HG02642 (cell line): ENCODE data around the gene MICOS13.

Experiments used
- ATAC-seq: cut with Tn5 transposase; IDR thresholded peaks from one replicate; pipeline ENCODE4 v1.9.1; 2021; ENCODE audit warnings: mild to moderate bottlenecking; ENCODE audit not compliant: unreplicated experiment, poor library complexity

MICOS13 gene

DNA sequence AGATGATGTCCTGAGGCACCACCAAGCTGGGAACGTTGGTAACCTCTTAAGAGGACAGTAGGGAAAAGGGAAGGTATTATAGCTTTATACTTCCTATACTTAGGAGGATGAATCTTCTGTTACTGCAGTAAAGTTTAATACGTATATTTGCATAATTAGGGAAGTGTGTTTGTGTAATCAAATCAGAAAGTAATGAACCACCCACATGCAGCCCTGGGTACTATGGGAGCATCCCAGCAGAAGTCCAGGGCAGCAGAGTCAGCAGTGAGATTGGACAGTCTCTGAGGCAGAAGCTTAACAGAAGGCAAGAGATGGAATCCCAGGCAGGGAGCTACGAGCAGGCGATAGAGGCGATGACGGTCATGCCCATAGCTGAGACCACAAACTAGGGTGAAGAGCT, 44.9 kb downstream of the MICOS13 start:
- ATAC-seq = no peak

DNA sequence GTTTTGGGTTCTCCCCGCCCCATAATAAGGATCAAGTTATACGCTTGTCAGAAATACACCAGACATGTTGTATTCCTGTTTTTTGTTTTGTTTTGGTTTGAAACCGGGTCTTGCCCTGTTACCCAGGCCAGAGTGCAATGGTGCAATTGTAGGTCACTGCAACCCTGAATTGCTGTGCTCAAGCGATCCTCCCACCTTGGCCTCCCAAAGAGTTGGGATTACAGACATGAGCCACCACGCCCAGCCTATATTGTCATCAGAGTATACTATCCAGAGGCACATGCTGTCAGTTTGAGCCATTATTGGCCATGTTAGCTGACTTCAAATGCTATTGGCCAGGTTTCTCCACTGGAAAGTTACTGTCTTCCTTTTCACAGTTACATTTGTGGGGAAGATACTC, 47.7 kb downstream of the MICOS13 start:
- ATAC-seq = no peak

DNA sequence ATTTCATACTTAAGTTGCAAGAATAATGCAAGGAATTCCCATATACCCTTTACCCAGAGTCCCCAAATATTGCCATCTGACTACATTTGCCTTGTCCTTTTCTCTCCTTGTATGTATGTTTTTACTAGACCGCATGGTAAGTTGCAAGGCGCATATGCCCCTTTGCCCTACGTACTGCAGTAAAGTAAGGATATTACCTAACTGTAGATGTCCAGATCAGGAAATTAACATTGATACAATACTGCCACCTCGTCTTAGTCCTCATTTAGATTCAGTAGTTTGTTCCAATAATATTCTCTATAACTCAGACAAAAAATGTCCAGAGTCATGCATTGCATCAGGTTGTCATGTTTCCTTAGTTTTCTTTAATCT, 48.1 kb downstream of the MICOS13 start:
- no peak for ATAC-seq

DNA sequence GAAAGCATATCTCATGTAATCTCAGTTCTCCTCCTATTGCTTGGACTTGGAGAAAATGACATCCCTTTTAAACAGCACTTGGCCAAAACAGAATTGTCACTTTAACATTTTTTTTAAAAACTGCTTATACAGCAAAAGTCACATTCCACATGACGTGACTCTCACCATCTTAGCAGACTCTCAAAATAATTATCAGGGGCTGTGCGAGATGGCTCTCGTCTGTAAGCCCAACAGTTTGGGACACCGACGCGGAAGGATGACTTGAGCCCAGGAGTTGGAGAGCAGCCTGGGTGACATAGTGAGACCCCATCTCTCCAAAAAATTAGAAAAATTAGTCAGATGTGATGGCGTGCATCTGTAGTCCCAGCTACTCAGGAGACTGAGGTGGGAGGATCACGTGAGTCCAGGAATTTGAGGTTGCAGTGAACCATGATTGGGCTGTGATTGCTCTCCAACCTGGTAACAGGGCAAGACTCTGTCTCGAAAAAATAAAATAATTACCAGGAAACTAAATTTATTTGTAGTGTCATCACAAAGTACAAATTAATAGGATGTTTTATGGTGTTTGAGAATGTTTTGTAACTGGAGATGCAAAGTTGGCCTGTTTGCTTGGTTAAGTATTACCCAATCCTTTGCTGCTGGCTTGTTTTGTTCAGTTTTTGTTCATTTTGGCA, 48.6 kb downstream of the MICOS13 start:
- no peak for ATAC-seq

DNA sequence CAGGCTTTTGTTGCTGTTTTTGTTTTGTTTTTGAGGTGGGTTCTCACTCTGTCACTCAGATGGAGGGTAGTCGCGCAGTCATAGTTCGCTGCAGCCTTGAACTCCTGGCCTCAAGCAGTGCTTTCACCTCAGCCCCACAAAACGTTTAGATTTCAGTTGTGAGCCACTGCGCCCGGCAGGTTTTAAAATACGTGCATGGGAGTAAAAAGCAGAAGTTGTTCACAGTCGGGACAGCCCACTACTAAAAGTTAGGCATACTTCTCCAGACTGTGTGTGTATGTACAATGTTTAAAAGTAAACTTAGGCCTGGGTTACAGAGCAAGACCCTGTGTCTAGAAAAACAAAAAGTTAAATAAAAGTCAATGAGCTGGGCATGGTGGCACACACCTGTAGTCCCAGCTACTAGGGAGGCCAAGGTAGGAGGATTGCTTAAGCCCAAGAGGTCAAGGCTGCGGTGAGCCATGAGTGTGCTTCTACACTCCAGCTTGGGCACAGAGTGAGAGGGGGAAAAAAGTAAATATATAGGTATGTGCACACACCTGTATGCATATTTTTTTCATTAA, 51.3 kb downstream of the MICOS13 start:
- ATAC-seq = no peak

DNA sequence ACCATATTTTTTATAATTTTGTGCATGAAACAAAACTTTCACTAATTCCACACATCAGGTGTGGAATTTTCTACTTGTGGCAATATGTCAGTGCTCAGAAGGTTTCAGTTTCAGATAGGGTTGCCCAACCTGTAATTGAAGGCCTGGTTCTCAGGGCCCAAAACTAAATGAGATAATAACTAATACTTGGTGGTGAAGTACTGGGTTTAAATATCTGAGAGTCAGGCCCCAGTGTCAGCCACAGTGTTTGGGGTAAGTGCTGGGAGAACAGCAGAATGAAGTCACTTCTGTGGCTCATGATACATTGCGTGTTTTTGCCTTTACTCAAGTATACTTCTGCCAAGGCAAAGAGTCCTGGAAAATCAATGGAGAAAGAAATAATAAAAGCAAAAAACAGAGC, 51.9 kb downstream of the MICOS13 start:
- ATAC-seq = no peak
